IMR-90 (cell line): ENCODE data around the gene AMD1. TPM values are rescaled to one million over a fixed set of nuclear protein-coding genes. Genes with fewer than 3 reads are reported as not detected.

Experiments
- ATAC-seq: fragments of 200-7000 bp; cut with Tn5 transposase; 2 replicates; pipeline ENCODE4 v1.9.1; 2020; ENCODE audit warnings: low read depth, mild to moderate bottlenecking, moderate library complexity
- BruUV-seq: library from RNA; stranded (reverse); fragments of 400-500 nt; replicated peaks from 2 replicates; lab custom pipeline; 2021; lab: Mats Ljungman, UMichigan
- CTCF ChIA-PET: fragments of 300-600 bp; formaldehyde crosslinking; extraction: SDS; loops from one replicate; lab custom pipeline; 2021; ENCODE audit warnings: antibody characterized with exemption; lab: Yijun Ruan, JAX
- POLR2A ChIA-PET: fragments of 300-600 bp; sonication (Branson Sonifier 250); formaldehyde crosslinking; loops from one replicate; lab custom pipeline; 2022; ENCODE audit warnings: antibody characterized with exemption; ENCODE audit not compliant: unreplicated experiment; lab: Charles Lee
- DNase-seq: peaks from one replicate; pipeline ENCODE4 v3.0.0; 2013
- H2AFZ ChIP-seq: replicated peaks from 2 replicates; pipeline ENCODE3; 2013; ENCODE audit warnings: low read length, mild to moderate bottlenecking; ENCODE audit not compliant: poor library complexity
- H2AK5ac ChIP-seq: 2 replicates; pipeline ENCODE4 v1.6.1; 2013; ENCODE audit warnings: low read depth, low read length, inconsistent platforms
- H2AK9ac ChIP-seq: replicated peaks from 2 replicates; pipeline ENCODE3; 2013; ENCODE audit warnings: mild to moderate bottlenecking, low read depth, low read length, moderate library complexity; ENCODE audit not compliant: poor library complexity
- H2BK120ac ChIP-seq: 2 replicates; pipeline ENCODE4 v1.6.1; 2013; ENCODE audit warnings: low read depth, low read length, inconsistent platforms
- H2BK15ac ChIP-seq: 3 replicates; pipeline ENCODE4 v1.6.1; 2013; ENCODE audit warnings: low read depth, low read length, inconsistent platforms
- H2BK20ac ChIP-seq: 2 replicates; pipeline ENCODE4 v1.6.1; 2013; ENCODE audit warnings: low read depth, mild to moderate bottlenecking, inconsistent platforms, low read length, moderate library complexity
- H2BK5ac ChIP-seq: 2 replicates; pipeline ENCODE4 v1.6.1; 2013; ENCODE audit warnings: mild to moderate bottlenecking, low read depth, low read length, inconsistent platforms; ENCODE audit not compliant: poor library complexity, severe bottlenecking
- H3K14ac ChIP-seq: replicated peaks from 2 replicates; pipeline ENCODE4 v1.6.1; 2013; ENCODE audit warnings: low read depth, low read length, inconsistent platforms
- H3K18ac ChIP-seq: 2 replicates; pipeline ENCODE4 v1.6.1; 2013; ENCODE audit warnings: low read depth, low read length, control low read depth
- H3K23ac ChIP-seq: 2 replicates; pipeline ENCODE4 v1.6.1; 2013; ENCODE audit warnings: low read depth, low read length, inconsistent platforms
- H3K27ac ChIP-seq: 2 replicates; pipeline ENCODE4 v1.5.1; 2013; ENCODE audit warnings: mild to moderate bottlenecking, control low read depth, low read length; ENCODE audit not compliant: insufficient read depth
- H3K27me3 ChIP-seq: 2 replicates; pipeline ENCODE4 v1.6.1; 2013; ENCODE audit warnings: low read length; ENCODE audit not compliant: control insufficient read depth, insufficient read depth
- H3K36me3 ChIP-seq: 2 replicates; pipeline ENCODE4 v1.6.1; 2013; ENCODE audit warnings: low read length, mixed read lengths; ENCODE audit not compliant: control insufficient read depth, insufficient read depth
- H3K4ac ChIP-seq: 2 replicates; pipeline ENCODE4 v1.6.1; 2013; ENCODE audit warnings: low read depth, low read length, inconsistent platforms
- H3K4me1 ChIP-seq: 2 replicates; pipeline ENCODE4 v1.6.1; 2013; ENCODE audit warnings: low read length, mixed read lengths; ENCODE audit not compliant: control insufficient read depth, insufficient read depth
- H3K4me2 ChIP-seq: 2 replicates; pipeline ENCODE4 v1.6.1; 2013; ENCODE audit warnings: low read depth, mild to moderate bottlenecking, control low read depth, low read length, moderate library complexity
- H3K4me3 ChIP-seq: 2 replicates; pipeline ENCODE4 v1.5.1; 2013; ENCODE audit warnings: low read depth, mild to moderate bottlenecking, control low read depth, low read length, moderate library complexity; ENCODE audit not compliant: insufficient read depth
- H3K56ac ChIP-seq: 2 replicates; pipeline ENCODE4 v1.6.1; 2013; ENCODE audit warnings: low read length, inconsistent platforms; ENCODE audit not compliant: insufficient read depth; ENCODE audit errors: extremely low read depth
- H3K79me1 ChIP-seq, 2 experiments: 2 replicates each; pipeline ENCODE4 v1.6.1; 2013; ENCODE audit warnings: low read length in 2 of 2, inconsistent platforms in 1 of 2, low read depth in 1 of 2
- H3K9ac ChIP-seq: 2 replicates; pipeline ENCODE4 v1.6.1; 2013; ENCODE audit warnings: low read depth, low read length, control low read depth
- H3K9me1 ChIP-seq: 2 replicates; pipeline ENCODE4 v1.6.1; 2013; ENCODE audit warnings: low read length, inconsistent platforms; ENCODE audit not compliant: insufficient read depth
- H3K9me3 ChIP-seq: 2 replicates; pipeline ENCODE4 v1.6.1; 2013; ENCODE audit warnings: low read length; ENCODE audit not compliant: control insufficient read depth, insufficient read depth
- H4K20me1 ChIP-seq: 2 replicates; pipeline ENCODE4 v1.6.1; 2013; ENCODE audit warnings: low read length, inconsistent platforms; ENCODE audit not compliant: insufficient read depth
- H4K5ac ChIP-seq: 2 replicates; pipeline ENCODE4 v1.6.1; 2013; ENCODE audit warnings: mild to moderate bottlenecking, low read depth, low read length, control low read depth
- H4K8ac ChIP-seq, 2 experiments: 2 replicates each; pipeline ENCODE4 v1.6.1; 2013; ENCODE audit warnings: low read depth in 2 of 2, low read length in 2 of 2, control low read depth in 1 of 2, inconsistent platforms in 1 of 2
- H4K91ac ChIP-seq: 2 replicates; pipeline ENCODE4 v1.6.1; 2013; ENCODE audit warnings: low read depth, low read length, inconsistent platforms; ENCODE audit not compliant: insufficient read depth
- BHLHE40 ChIP-seq: fragments of 150-350 bp; IDR thresholded peaks from 2 replicates; pipeline ENCODE4 v1.6.1; 2016; ENCODE audit warnings: mild to moderate bottlenecking, low read depth, low read length
- FOS ChIP-seq: fragments of 150-350 bp; IDR thresholded peaks from 2 replicates; pipeline ENCODE4 v1.6.1; 2016; ENCODE audit warnings: low read depth, low read length
- MXI1 ChIP-seq: IDR thresholded peaks from 2 replicates; pipeline ENCODE4 v1.6.1; 2012; ENCODE audit warnings: low read depth, mild to moderate bottlenecking, low read length, moderate library complexity, borderline replicate concordance
- NFE2L2 ChIP-seq: fragments of 150-350 bp; IDR thresholded peaks from 2 replicates; pipeline ENCODE4 v1.6.1; 2016; ENCODE audit warnings: low read depth, mild to moderate bottlenecking, low read length
- POLR2A ChIP-seq: IDR thresholded peaks from 2 replicates; pipeline ENCODE4 v1.6.1; 2012; ENCODE audit warnings: mild to moderate bottlenecking, low read depth, low read length
- RCOR1 ChIP-seq: IDR thresholded peaks from 2 replicates; pipeline ENCODE4 v1.6.1; 2012; ENCODE audit warnings: mild to moderate bottlenecking, low read length, improper control_type of control experiment; ENCODE audit not compliant: insufficient replicate concordance
- WGBS, 2 experiments: methylation state at CpG; one replicate each; pipeline versions ENCODE4 v1.1.5 to v1.1.7; 2013; ENCODE audit warnings: missing lambda C conversion rate in 2 of 2; ENCODE audit not compliant: insufficient read length in 1 of 2; ENCODE audit errors: extremely low coverage in 2 of 2; 5-methylcytosine and 5-hydroxymethylcytosine counted together
- dilution Hi-C: fragments of 300-500 bp; cut with HindIII; formaldehyde crosslinking; loops from one replicate; pipeline ENCODE4 v1.14.3; 2018; ENCODE audit warnings: low sequenced_read_pairs; ENCODE audit not compliant: unreplicated experiment
- in situ Hi-C: fragments of 300-500 bp; cut with MboI; formaldehyde crosslinking; loops from 3 replicates; pipeline ENCODE4 v1.14.3; 2019; ENCODE audit warnings: low sequenced_read_pairs, inconsistent platforms, mixed read lengths
- intact Hi-C: fragments of 100-400 bp; cut with micrococcal nuclease; formaldehyde crosslinking; loops from 2 replicates; pipeline ENCODE4 v1.10.0; 2022
- microRNA-seq, 2 experiments: library from miRNA; stranded (forward) in 1 of 2; unstranded in 1 of 2; fragments of 10-50 nt in 1 of 2; fragments of <30 nt in 1 of 2; gene quantifications in 1 of 2; microRNA quantifications in 1 of 2; one replicate each; pipeline versions ENCODE3 to v1.1.0; 2013 to 2020; ENCODE audit not compliant: insufficient read depth in 1 of 2, insufficient read length in 1 of 2, unreplicated experiment in 1 of 2
- polyA plus RNA-seq, 3 experiments: library from polyadenylated mRNA; depleted of rRNA; stranded (reverse); fragments of >200 nt; gene quantifications; 2 replicates each; pipeline ENCODE4 v1.2.3, GENCODE V29; 2012; ENCODE audit warnings: low replicate concordance in 1 of 3
- small RNA-seq, 5 experiments: library from RNA; depleted of rRNA; stranded (forward); fragments of <200 nt; gene quantifications; one replicate each; pipeline ENCODE3, GENCODE V24; 2012
- total RNA-seq: library from RNA; depleted of rRNA; stranded (reverse); fragments of >200 nt; gene quantifications from 2 replicates; pipeline ENCODE4 v1.2.3, GENCODE V29; 2012; rRNA removed

Gene AMD1
- total and polyA plus RNA-seq, 2 of the 4 experiments (the other 2 are of a cell fraction) = 32.2 to 65.8 TPM

DNA sequence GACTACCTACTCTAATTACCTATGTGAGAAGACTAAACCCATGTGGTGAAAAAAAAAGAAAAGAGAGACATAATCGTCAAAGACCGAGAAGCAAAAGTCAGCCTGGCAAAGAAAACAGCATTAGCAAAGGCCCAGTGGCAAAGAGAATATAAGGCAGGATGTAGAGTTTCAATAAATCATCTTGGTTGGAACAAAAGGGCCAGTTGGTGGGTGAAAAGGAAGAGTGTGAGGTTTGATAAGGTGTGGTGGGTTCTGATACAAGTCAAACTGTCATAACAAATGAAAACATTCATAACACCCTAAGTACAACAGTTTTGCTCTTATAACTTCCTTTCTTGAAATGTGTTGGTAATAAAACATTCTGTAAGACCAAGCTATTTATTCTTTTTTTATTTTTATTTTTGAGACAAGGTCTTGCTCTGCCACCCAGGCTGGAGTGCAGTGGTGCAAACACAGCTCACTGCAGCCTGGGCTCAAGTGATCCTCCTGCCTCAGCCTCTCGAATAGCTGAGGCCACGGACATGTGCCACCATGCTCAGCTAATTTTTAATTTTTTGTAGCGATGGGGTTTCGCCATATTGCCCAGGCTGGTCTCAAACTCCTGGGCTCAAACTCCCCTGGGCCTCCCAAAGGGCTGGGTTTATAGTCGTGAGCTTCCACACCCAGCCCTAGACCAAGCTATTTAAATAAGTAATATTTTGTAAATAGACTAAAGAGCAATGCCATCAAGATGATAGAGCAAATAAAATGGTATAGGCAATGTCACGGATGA lies 65.0 kb downstream of the AMD1 start (continued):
- TF ChIP-seq MXI1 = no peak

DNA sequence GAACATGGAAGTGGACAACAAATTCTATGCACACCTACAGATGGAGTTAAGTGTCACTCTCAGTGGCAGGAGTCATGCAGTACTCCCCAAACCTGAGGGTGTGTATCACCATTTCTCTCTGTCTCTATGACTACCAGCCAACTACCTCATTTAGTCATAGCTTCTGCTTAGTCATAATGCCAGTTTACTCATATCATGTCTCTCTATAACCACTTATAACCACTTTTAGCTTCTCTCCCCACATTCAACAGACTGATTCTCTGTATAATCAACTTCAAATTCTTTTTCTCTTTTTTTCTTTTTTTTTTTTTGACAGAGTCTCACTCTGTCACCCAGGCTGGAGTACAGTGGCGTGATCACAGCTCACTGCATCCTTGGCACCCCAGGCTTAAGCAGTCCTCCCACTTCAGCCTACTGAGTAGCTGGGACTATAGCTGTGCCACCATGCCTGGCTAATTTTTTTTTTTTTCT lies 70.1 kb downstream of the AMD1 start:
- intact Hi-C loops = loop anchor here (2.0 kb wide), 1 partner anchor 70 kb away; the partner anchor contains the start of gene AMD1
- H3K4me2 ChIP-seq = no peak overlapping the region

More for the DNA sequence above, 70.1 kb downstream of the AMD1 start:
- Histone ChIP-seq H3K27me3 (no peaks in the 10 kb centered on the region), H2BK20ac (no peak overlapping the region), H3K18ac (no peak overlapping the region), H3K27ac (peak overlapping the region; percentile 25; the same call in 1 of the 2 replicates), H2AFZ (no peak overlapping the region), H4K91ac (no peak overlapping the region), H4K5ac (no peak overlapping the region), H3K79me1 (no peaks in the 10 kb centered on the region), H3K9me1 (no peaks in the 10 kb centered on the region), H2AK9ac (no peak overlapping the region), H2BK5ac (peak overlapping the region; percentile 55), H3K4ac (peak overlapping the region; percentile 37; the same call in 1 of the 2 replicates), H4K20me1 (no peaks in the 10 kb centered on the region), H2AK5ac (peak overlapping the region; percentile 8), H2BK120ac (peak overlapping the region; percentile 16; the same call in 1 of the 2 replicates), H3K9me3 (no peaks in the 10 kb centered on the region), H3K36me3 (no peaks in the 10 kb centered on the region), H3K9ac (no peak overlapping the region), H3K4me1 (peaks cover 5% of the 10 kb centered on the region; the same call in 1 of the 2 replicates), H2BK15ac (no peak overlapping the region), H3K56ac (no peak overlapping the region), H3K23ac (peak overlapping the region; percentile 46; the same call in 1 of the 2 replicates), H4K8ac (no peak overlapping the region), H3K4me3 (no peak overlapping the region), H3K14ac (0 out of 2 replicates have a peak overlapping the region, but pooled peaks have one; percentile 45)
- no CpG with 5 or more reads among the region's 1 CpG for WGBS, 2 experiments
- dilution Hi-C loops = no loop called here
- no TSS peak for BruUV-seq
- no peak for TF ChIP-seq POLR2A
- TF ChIP-seq BHLHE40 = 0 out of 2 replicates have a peak, but pooled peaks have one; percentile 11
- no peak for TF ChIP-seq RCOR1
- TF ChIP-seq NFE2L2 = peak; percentile 63; the same call in 1 of the 2 replicates
- TF ChIP-seq FOS = peak; percentile 80
- ChIA-PET POLR2A (interaction anchor here (0.6 to 0.8 kb wide), 2 partner anchors 70 to 325 kb away, joined by 4 to 5 read pairs; no protein-coding TSS in a partner anchor), CTCF (interaction anchor here (0.6 to 1.2 kb wide), 2 partner anchors 64 to 262 kb away, joined by 3 to 9 read pairs; no protein-coding TSS in a partner anchor)
- ATAC-seq (peak; percentile 94), DNase-seq (peak; percentile 93)
- in situ Hi-C loops = no loop called here

Small RNAs within 50 kb of the gene (microRNA-seq; reads per million reads assigned to microRNA genes)
- gene RNU6-1115P (ENCODE audit: insufficient read depth, insufficient read length) (not detected), gene SNORA40C (ENCODE audit: insufficient read depth, insufficient read length) (not detected)

Small RNAs within 50 kb of the gene (small RNA-seq; reads per million reads assigned to genes)
- gene RNU6-1115P (0 to 0.60 (median 0) reads per million in 5 experiments), gene SNORA40C (0 to 0.63 (median 0) reads per million in 5 experiments)

Other genes with a start within 250 kb of the AMD1 start
- 6.8 and 7.5 TPM in 2 replicates for gene CDK19, start 59.3 kb upstream of the AMD1 start, total RNA-seq
- gene CDK19, start 59.3 kb upstream of the AMD1 start, polyA plus RNA-seq (2012; rRNA removed) = 4.4 and 6.0 TPM in 2 replicates
- gene GTF3C6, start 83.9 kb downstream of the AMD1 start, total RNA-seq = 10.4 and 42.5 TPM in 2 replicates
- 32.5 and 40.5 TPM in 2 replicates for gene GTF3C6, start 83.9 kb downstream of the AMD1 start, polyA plus RNA-seq (2012; rRNA removed)
- 17.7 and 38.3 TPM in 2 replicates for gene RPF2, start 107.3 kb downstream of the AMD1 start, total RNA-seq
- gene RPF2, start 107.3 kb downstream of the AMD1 start, polyA plus RNA-seq (2012; rRNA removed) = 13.6 and 18.9 TPM in 2 replicates
- gene SLC16A10, start 212.7 kb downstream of the AMD1 start, total RNA-seq = 0.28 TPM in 1 of 2 replicates, not detected in the other
- gene SLC16A10, start 212.7 kb downstream of the AMD1 start, polyA plus RNA-seq (2012; rRNA removed) = not detected in 2 replicates